Natural killer cell (primary cell): Measurements from ENCODE around the gene TMEM18. TPM values are rescaled to one million over a fixed set of nuclear protein-coding genes. Genes with fewer than 3 reads are reported as not detected.

ENCODE experiments used
- ATAC-seq, 3 donors: fragments of 150-1000 bp in 2 of 3; fragments of 200-7000 bp in 1 of 3; cut with Tn5 transposase; 1 replicate in 1 of 3; 2 replicates in 2 of 3; pipeline ENCODE4 v1.10.0; 2021; ENCODE audit warnings: mild to moderate bottlenecking in 2 of 3, moderate library complexity in 2 of 3
- DNase-seq, 2 donors: peaks; one replicate each; pipeline versions ENCODE4 v3.0.0 to v3.0.0-alpha.2; 2013 to 2021; ENCODE audit warnings: mixed read lengths in 1 of 2
- H3K27ac ChIP-seq: one replicate; pipeline ENCODE4 v1.5.1; 2013; ENCODE audit warnings: mild to moderate bottlenecking, low read length
- H3K27me3 ChIP-seq: one replicate; pipeline ENCODE4 v1.6.1; 2013; ENCODE audit warnings: low read length; ENCODE audit not compliant: control insufficient read depth, insufficient read depth
- H3K36me3 ChIP-seq: one replicate; pipeline ENCODE4 v1.6.1; 2013; ENCODE audit warnings: low read length; ENCODE audit not compliant: control insufficient read depth, insufficient read depth
- H3K4me1 ChIP-seq: one replicate; pipeline ENCODE4 v1.6.1; 2013; ENCODE audit warnings: low read length; ENCODE audit not compliant: control insufficient read depth, insufficient read depth
- H3K4me3 ChIP-seq: one replicate; pipeline ENCODE4 v1.5.1; 2013; ENCODE audit warnings: low read length
- H3K9me3 ChIP-seq: one replicate; pipeline ENCODE4 v1.6.1; 2013; ENCODE audit warnings: low read length; ENCODE audit not compliant: control insufficient read depth, insufficient read depth
- H3K27ac Mint-ChIP-seq, 2 donors: one replicate each; pipeline ENCODE4 v1.8.0; 2022; ENCODE audit warnings: mild to moderate bottlenecking in 2 of 2, mixed read lengths in 2 of 2, moderate library complexity in 1 of 2
- H3K27me3 Mint-ChIP-seq, 2 donors: one replicate each; pipeline ENCODE4 v1.8.0; 2022; ENCODE audit warnings: low read depth in 2 of 2, mixed read lengths in 2 of 2
- H3K36me3 Mint-ChIP-seq: one replicate; pipeline ENCODE4 v1.8.0; 2022; ENCODE audit warnings: mixed read lengths
- H3K4me1 Mint-ChIP-seq, 2 donors: one replicate each; pipeline ENCODE4 v1.8.0; 2022; ENCODE audit warnings: mixed read lengths in 2 of 2
- H3K4me3 Mint-ChIP-seq: one replicate; pipeline ENCODE4 v1.8.0; 2022; ENCODE audit warnings: mild to moderate bottlenecking, moderate library complexity, mixed read lengths
- H3K9me3 Mint-ChIP-seq, 2 donors: one replicate each; pipeline ENCODE4 v1.8.0; 2022; ENCODE audit warnings: mixed read lengths in 2 of 2
- WGBS: methylation state at CpG from one replicate; pipeline ENCODE4 v1.1.7; 2013; ENCODE audit warnings: missing lambda C conversion rate; ENCODE audit not compliant: insufficient coverage; 5-methylcytosine and 5-hydroxymethylcytosine counted together
- intact Hi-C: fragments of 100-400 bp; cut with micrococcal nuclease; formaldehyde crosslinking; loops from one replicate; pipeline ENCODE4 v1.14.2; 2022
- total RNA-seq, 4 donors: library from RNA; stranded (reverse); fragments of 120-200 nt in 1 of 4; gene quantifications; one replicate each; pipeline versions ENCODE4 v1.2.3 to v1.2.4, GENCODE V29; 2013 to 2022
- TF ChIP-seq, protein P1 (sequence below): fragments of 200-600 bp; IDR thresholded peaks from one replicate; pipeline ENCODE4 v1.8.0; 2022; ENCODE audit warnings: antibody characterized with exemption

The TMEM18 gene
- total RNA-seq, 3 donors from 2014 or later (not counting 1 experiment from before 2014, with no cell fraction given), result 22.0 to 30.8 (median 22.1) TPM

DNA sequence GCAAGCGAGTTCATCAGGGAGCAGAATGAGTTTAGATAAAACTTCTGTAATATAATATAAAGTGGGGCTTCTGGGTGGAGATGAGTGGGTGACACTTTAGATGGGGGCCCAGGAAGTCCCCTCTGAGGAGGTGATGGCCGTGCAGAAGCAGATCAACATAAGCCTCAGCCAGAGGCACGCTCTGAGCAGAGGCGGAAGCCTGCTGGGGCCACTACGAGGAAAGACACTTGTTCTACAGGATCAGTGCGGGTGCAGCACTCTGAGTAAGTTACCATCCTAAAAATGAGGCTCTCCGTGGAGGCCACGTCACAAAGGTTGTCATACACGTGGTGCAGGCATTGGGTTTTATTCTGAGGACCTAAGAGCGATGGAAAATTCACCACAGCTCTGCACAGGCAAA is 22.3 kb downstream of the TMEM18 start:
- H3K36me3 ChIP-seq, result no peaks in the 10 kb centered on the region
- intact Hi-C loops, result no loop called here
- H3K4me1 ChIP-seq, result peaks cover 39% of the 10 kb centered on the region
- no peak overlapping the region for H3K27ac ChIP-seq
- H3K27me3 Mint-ChIP-seq, result peaks cover 0 to 7% of the 10 kb centered on the region in 2 donors
- H3K4me3 Mint-ChIP-seq, result no peak overlapping the region
- DNase-seq, result no peak
- peaks cover 41 to 63% of the 10 kb centered on the region in 2 donors for H3K4me1 Mint-ChIP-seq
- WGBS, result 79% methylated on average over 10 of the region's 10 CpGs
- ATAC-seq, result no peak
- H3K27me3 ChIP-seq, result no peaks in the 10 kb centered on the region
- TF ChIP-seq, protein P1, sequence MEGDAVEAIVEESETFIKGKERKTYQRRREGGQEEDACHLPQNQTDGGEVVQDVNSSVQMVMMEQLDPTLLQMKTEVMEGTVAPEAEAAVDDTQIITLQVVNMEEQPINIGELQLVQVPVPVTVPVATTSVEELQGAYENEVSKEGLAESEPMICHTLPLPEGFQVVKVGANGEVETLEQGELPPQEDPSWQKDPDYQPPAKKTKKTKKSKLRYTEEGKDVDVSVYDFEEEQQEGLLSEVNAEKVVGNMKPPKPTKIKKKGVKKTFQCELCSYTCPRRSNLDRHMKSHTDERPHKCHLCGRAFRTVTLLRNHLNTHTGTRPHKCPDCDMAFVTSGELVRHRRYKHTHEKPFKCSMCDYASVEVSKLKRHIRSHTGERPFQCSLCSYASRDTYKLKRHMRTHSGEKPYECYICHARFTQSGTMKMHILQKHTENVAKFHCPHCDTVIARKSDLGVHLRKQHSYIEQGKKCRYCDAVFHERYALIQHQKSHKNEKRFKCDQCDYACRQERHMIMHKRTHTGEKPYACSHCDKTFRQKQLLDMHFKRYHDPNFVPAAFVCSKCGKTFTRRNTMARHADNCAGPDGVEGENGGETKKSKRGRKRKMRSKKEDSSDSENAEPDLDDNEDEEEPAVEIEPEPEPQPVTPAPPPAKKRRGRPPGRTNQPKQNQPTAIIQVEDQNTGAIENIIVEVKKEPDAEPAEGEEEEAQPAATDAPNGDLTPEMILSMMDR, result no peak
- peak overlapping the region; percentile 74 to 85 for H3K27ac Mint-ChIP-seq
- H3K36me3 Mint-ChIP-seq, result no peaks in the 10 kb centered on the region
- no peak overlapping the region for H3K4me3 ChIP-seq
- peaks cover 4% of the 10 kb centered on the region for H3K9me3 ChIP-seq
- no peaks in the 10 kb centered on the region for H3K9me3 Mint-ChIP-seq

DNA sequence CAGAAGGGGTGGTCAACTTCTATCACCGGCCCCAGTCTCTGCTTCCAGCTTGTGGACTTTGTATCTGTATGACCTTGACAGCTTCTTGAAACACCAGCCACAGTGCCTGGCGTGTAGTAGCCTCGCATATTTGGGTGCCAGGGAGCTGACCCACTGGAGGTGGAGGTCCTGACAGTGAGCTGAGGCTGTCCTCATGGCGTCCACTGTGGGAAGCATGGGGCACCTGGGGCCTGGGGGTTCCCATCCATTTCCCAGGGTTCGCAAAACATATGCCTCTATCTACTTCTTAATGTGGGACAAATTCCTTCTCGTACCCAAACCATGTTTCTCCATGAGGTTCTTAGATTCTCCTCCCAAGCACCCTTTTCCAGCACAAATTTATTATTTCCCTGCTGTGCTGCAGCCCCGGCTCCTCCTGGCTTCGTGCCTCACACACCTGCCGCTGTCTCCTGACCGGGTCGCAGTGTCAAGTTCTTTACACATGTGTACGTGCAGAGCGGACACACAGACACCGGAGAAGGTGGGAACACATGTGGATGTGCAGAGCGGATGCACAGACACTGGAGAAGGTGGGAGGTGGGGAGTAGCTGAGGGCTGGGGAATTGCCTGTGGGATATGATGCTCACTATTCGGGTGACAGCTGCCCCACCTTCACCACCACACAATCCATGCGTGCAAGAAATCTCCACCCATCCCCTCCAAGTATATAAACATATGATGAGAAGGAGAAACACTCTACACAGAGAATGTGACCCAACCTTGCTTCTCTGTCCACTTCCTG is 23.4 kb downstream of the TMEM18 start:
- Histone ChIP-seq H3K27ac (no peak overlapping the region), H3K4me1 (peaks cover 39% of the 10 kb centered on the region), H3K4me3 (no peak overlapping the region), H3K9me3 (peaks cover 4% of the 10 kb centered on the region), H3K36me3 (no peaks in the 10 kb centered on the region), H3K27me3 (no peaks in the 10 kb centered on the region)
- Mint-ChIP-seq H3K27ac (peak overlapping the region in 1 of 2 donors; percentile 85), H3K9me3 (no peaks in the 10 kb centered on the region), H3K36me3 (no peaks in the 10 kb centered on the region), H3K27me3 (peaks cover 0 to under 1% of the 10 kb centered on the region in 2 donors), H3K4me3 (no peak overlapping the region), H3K4me1 (peaks cover 41 to 55% of the 10 kb centered on the region in 2 donors)
- no peak for DNase-seq
- ATAC-seq, result no peak
- WGBS, result 91% methylated on average over 15 of the region's 17 CpGs
- TF ChIP-seq, protein P1, result no peak
- intact Hi-C loops, result no loop called here

GRCh38 chr2:652881-653480 is 24.2 kb downstream of the TMEM18 start:
- Mint-ChIP-seq H3K27me3 (no peaks in the 10 kb centered on the region), H3K4me3 (no peak overlapping the region), H3K9me3 (no peaks in the 10 kb centered on the region), H3K27ac (peak overlapping the region in 1 of 2 donors; percentile 75), H3K36me3 (no peaks in the 10 kb centered on the region), H3K4me1 (peaks cover 41 to 52% of the 10 kb centered on the region in 2 donors)
- peaks cover 39% of the 10 kb centered on the region for H3K4me1 ChIP-seq
- H3K4me3 ChIP-seq, result no peak overlapping the region
- no peaks in the 10 kb centered on the region for H3K36me3 ChIP-seq
- intact Hi-C loops, result no loop called here
- H3K27me3 ChIP-seq, result no peaks in the 10 kb centered on the region
- ATAC-seq (peak in 1 of 3 donors; percentile 72), DNase-seq (no peak)
- H3K9me3 ChIP-seq, result peaks cover 4% of the 10 kb centered on the region
- TF ChIP-seq, protein P1, result no peak
- 74% methylated on average over 6 of the region's 6 CpGs for WGBS
- H3K27ac ChIP-seq, result no peak overlapping the region
